GM18867 (cell line): ENCODE data around the gene CHSY3.

Source experiments
- ATAC-seq: cut with Tn5 transposase; IDR thresholded peaks from one replicate; pipeline ENCODE4 v1.9.1; 2021; ENCODE audit warnings: mild to moderate bottlenecking, moderate library complexity; ENCODE audit not compliant: unreplicated experiment

CHSY3 gene

DNA sequence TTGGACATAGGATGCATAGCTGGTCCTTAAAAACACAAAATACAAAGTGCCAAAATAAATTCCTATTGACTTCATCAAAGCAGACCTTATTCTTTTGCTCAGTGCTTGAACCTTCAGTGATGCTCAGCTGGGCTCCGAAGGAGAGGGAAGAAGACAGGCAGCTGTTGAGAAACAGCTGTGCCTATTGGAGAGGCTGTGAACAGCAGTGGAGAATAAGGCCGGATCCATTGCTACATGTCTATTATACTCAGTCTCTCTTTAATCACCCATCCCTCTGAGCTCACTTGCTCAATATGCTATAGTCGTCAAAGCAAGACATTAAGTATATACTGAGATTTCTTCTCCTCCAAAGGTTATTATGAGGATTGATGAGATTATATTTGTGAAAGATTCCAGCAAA lies 174.4 kb downstream of the CHSY3 start:
- no peak for ATAC-seq

DNA sequence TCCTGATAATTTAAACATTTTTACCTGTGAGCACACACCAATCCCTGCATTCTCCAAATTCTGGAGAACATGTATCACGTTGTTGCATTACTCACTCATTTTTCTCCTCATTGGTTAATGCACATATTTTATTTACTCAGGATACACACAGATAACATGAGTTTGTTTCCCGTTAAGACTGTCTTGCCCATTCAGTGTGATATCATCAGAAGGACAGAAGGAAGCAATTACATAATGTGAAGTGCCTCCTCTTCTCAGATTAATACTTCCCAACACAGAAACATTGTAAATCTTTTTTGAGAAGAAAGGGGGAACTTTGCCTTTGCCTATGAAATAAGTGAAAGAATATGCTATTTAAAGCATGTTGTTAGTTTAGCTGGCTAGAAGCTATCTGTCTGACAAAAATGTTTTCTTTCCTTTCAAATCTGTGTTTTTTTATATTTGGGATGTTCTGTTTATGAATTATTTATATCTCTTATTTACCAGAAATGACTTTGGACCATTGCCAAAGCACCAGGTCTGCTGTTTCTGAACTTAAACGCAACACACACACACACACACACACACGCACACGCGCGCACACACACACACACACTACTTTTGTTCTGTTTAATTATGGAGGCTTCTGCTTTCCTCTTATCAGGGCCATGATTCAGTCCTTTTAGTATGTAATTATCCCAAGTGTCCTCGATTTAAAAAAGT lies 186.5 kb downstream of the CHSY3 start:
- ATAC-seq = no peak

DNA sequence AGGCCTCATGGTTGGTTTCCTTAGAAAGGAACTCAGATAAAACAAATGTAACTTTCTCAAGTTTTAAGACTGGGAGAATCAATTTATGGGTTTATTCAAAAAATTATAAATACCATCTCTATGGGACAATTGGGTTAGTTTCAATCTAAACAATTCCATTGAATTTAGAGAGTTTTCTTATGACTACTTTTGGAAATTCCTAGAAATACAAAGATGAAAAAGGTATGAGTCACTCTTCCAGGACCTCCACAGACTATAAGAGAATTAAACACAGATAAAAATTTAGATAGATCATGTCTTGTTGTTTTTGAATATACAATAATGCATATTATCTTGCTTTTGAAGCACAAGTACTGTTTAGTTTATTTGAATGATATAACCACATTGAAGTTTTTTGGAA lies 188.7 kb downstream of the CHSY3 start:
- no peak for ATAC-seq

DNA sequence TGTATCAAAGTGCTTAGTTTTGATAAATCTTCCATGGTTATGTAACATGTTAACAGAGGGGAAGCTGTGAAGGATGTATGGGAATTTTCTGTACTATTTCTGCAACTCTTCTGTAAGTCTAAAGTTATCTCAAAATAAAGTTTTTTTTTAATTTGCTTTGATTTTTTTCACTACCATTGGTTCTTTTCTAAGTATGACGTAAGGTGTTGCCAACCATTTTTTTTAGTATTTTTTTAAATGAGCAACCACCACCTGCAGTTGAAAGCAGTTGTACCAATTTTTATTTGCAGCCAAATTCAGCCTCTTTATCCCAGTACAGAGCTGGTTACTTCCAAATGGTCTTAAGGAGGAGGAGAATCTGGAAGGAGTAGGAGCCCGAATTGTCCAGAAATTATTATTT lies 192.2 kb downstream of the CHSY3 start:
- ATAC-seq = no peak

GRCh38 chr5:130099008-130099407 lies 194.7 kb downstream of the CHSY3 start:
- no peak for ATAC-seq

DNA sequence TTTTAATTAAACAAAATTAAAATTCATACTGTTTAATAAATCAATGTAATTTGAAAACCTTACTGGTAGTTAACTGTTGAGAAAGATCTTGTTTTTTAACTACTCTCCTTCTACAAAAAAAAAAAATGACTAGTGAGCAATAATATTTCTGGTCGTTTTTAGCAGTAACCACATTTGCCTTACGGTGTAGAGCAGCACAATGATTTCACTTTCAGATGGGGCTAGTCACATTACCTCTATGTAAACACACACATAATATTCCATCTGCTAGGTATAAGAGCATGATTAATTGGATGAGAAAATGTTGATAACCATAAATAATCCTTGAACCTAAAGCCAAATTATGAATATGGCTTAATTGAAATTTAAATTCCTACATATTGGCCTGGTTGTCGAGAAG lies 198.1 kb downstream of the CHSY3 start:
- peak; percentile 98 for ATAC-seq

GRCh38 chr5:130102960-130103359 lies 198.7 kb downstream of the CHSY3 start:
- peak; percentile 30 for ATAC-seq

DNA sequence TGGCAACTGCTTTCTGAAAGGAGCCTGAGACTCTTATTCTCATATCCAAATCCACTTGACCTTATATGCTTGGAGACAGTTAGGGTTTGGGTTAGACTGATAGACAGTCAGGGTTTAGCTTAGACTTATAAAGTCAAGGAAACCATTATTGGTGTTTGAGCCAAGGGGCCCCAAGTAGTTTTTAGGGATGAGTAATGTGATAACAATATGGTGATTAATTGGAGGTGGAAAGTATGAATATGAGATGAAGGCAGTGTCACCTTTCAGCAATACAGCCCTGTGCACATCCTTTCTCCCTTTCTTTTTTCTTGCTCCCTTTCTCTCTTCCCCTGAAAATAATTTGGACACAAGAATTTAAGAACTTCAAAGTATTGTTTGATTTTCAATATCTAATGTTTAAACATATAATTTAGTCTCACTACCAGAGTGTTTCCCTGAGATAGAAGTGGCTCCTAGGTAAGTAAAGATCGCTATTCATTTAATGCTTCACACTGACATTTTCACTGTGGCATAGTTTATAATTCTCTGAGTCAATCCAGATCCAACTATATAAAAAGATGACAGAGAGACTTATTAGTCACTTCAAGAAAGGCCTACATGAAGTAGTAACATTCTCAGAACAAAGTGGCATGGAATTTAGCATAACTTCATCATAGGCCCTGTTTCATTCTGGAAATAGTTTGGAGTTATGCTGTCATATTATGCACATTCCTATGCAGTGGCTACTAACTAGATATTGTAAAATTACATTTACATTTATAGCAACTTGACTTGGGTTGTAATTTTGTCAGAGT lies 200.8 kb downstream of the CHSY3 start:
- no peak for ATAC-seq

DNA sequence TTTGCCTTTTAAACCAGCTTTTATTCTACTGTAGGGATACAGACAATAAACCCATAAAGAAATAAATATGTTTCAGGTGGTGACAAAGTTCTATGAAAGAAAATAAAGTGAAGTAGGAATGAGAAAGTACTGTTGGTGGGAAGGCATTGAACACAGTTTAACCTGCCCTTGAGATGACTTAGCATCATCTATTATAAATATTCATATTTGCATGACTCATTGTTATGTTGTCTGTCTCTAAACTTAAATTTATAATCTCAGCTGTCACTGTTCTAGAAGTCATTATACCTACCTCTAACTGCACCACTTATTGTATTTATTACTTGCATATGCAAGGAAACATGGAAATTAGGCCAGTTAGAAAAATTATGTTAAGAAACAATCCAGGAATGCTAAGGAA lies 202.2 kb downstream of the CHSY3 start:
- no peak for ATAC-seq

DNA sequence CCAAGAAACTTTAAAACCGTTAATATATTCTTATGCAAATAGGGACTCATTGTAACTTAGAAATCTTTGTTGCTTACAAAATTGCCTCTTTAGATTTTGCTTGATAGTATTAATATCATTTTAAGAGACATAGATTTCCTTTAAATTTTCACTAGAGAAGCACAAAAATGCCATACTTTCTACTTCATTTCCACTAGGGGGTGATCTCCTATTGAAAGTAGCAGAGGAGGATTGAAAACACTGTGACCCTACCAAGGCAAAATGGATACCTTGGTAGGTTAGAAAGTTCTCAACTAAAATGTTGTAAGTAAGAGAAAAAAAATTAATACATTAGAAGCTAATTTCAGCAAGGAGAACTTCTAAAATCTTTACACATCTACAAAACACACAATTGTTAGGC lies 204.9 kb downstream of the CHSY3 start:
- peak; percentile 55 for ATAC-seq

- no peak for ATAC-seq
Observed at GRCh38 chr5:130110328-130110727, 206.1 kb downstream of the CHSY3 start.

GRCh38 chr5:130111746-130112145 lies 207.5 kb downstream of the CHSY3 start:
- ATAC-seq = peak; percentile 14

DNA sequence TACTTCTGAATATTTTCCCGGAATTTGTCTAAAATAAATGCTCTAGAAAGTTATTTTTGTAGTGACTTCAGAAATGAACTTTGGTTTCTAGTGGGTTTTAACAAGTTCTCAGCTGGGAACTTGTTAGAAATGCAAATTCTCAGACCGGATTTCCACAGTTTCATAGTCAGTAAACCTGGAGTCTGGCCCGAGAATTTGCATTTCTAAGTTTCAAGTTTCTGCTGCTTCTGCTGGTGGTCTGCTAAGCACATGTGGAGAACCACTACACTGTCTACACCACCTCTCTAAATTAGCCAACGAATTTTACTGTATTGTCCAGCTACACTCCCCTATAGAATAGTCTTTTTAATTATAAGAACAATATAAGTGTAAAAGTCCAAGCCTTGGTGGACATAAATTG lies 208.0 kb downstream of the CHSY3 start:
- ATAC-seq = peak; percentile 94

- ATAC-seq = no peak
Observed at GRCh38 chr5:130115686-130116085, 211.4 kb downstream of the CHSY3 start.

DNA sequence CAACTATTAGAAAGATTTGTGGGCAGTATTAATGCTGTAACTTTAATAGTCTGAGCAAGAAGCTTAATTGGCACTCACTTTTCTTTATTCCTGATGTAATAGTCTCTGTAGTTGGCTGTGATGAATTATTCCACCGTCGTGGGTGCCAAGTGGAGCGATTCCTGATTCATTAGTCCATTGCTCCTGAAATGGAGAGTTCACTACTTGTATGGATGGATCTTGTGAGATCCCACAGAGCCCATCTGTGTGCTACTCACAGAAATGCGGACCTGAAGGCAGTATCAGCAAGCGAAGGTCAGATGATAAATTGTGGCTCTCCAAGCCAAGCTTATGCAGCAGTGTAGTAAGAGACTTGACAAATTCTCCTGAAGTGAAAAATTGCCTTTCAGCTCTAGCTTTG lies 212.2 kb downstream of the CHSY3 start:
- ATAC-seq = no peak

- no peak for ATAC-seq
Observed at GRCh38 chr5:130116972-130117371, 212.7 kb downstream of the CHSY3 start.

DNA sequence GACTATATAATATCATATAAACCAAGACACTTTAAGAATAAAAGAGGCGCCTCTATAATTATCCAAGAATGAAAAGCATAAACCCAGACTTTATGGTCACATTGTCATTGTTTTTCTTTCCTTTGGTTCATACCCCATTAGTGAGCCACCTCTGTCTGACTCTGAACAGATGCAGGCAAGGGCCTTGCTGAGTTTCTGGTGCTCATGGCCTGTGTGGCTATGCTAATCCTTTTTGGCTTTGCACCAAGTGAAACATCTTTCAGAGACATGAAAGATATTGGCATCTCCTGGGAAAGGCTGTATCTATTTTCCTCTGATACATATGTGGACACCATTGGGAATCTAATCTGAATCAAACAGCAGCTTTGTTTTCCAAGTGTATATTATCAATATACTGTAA lies 222.5 kb downstream of the CHSY3 start:
- ATAC-seq = no peak

GRCh38 chr5:130135506-130135905 lies 231.2 kb downstream of the CHSY3 start:
- no peak for ATAC-seq

DNA sequence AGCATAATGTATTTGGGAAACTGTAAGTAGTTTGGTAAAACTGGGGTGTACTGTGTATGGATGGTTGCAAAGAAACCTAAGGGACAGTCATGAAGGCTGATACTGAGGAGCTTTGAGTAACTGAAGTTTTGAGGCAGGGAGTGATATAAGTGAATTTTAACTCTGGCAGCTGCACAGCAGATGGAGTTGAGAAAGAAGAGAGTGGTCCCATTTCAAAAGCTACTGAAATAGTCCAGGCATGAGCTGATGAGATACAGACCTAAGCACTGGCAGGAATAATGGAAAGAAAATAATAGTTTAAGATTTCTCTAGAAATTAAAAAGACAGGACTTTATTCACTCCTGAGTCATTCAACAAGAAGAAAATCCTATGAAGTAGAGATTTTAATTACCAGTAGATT lies 232.0 kb downstream of the CHSY3 start:
- no peak for ATAC-seq

- no peak for ATAC-seq
Observed at GRCh38 chr5:130137681-130138080, 233.4 kb downstream of the CHSY3 start.

- no peak for ATAC-seq
Observed at GRCh38 chr5:130138406-130139045, 234.3 kb downstream of the CHSY3 start.
